HG02588 (cell line): ENCODE results near the gene VWA3A.
"Not testable (repeated sequence)": the region's sequence is repeated elsewhere in the genome, so short reads cannot be mapped to it uniquely, and the experiment has no call there.

Experiments
- ATAC-seq: cut with Tn5 transposase; IDR thresholded peaks from one replicate; pipeline ENCODE4 v1.9.1; 2021; ENCODE audit warnings: mild to moderate bottlenecking, moderate library complexity; ENCODE audit not compliant: unreplicated experiment

Gene VWA3A

GRCh38 chr16:22128537-22128936 is 36.2 kb downstream of the VWA3A start:
- not testable (repeated sequence) for ATAC-seq

GRCh38 chr16:22130528-22130927 is 38.2 kb downstream of the VWA3A start:
- ATAC-seq, result no peak

- ATAC-seq, result no peak
Measured at GRCh38 chr16:22132801-22133200, 40.5 kb downstream of the VWA3A start.

- ATAC-seq, result no peak
Measured at GRCh38 chr16:22138482-22138881, 46.1 kb downstream of the VWA3A start.

- no peak for ATAC-seq
Measured at GRCh38 chr16:22139008-22139407, 46.7 kb downstream of the VWA3A start.

GRCh38 chr16:22139732-22140131 is 47.4 kb downstream of the VWA3A start:
- ATAC-seq, result no peak

GRCh38 chr16:22141767-22142166 is 49.4 kb downstream of the VWA3A start:
- ATAC-seq, result no peak

- no peak for ATAC-seq
Measured at GRCh38 chr16:22144520-22144919, 52.2 kb downstream of the VWA3A start.

GRCh38 chr16:22147853-22148252 is 55.5 kb downstream of the VWA3A start:
- ATAC-seq, result no peak

GRCh38 chr16:22151246-22151998 is 59.1 kb downstream of the VWA3A start:
- no peak for ATAC-seq

GRCh38 chr16:22152316-22152715 is 60.0 kb downstream of the VWA3A start:
- no peak for ATAC-seq

GRCh38 chr16:22153078-22153477 is 60.7 kb downstream of the VWA3A start:
- ATAC-seq, result not testable (repeated sequence)

GRCh38 chr16:22161401-22161800 is 69.1 kb downstream of the VWA3A start:
- ATAC-seq, result no peak

GRCh38 chr16:22161999-22162655 is 69.8 kb downstream of the VWA3A start, which contains the start of gene SDR42E2:
TSS of gene SDR42E2 (plus strand) at chr16:22162506. CDS start at chr16:22165583, 3,077 bp downstream.
- ATAC-seq, result no peak

- no peak for ATAC-seq
Measured at GRCh38 chr16:22162656-22163009, 70.3 kb downstream of the VWA3A start.

GRCh38 chr16:22163806-22164205 is 71.5 kb downstream of the VWA3A start:
- ATAC-seq, result no peak

- no peak for ATAC-seq
Measured at GRCh38 chr16:22164482-22164881, 72.1 kb downstream of the VWA3A start.

- no peak for ATAC-seq
Measured at GRCh38 chr16:22165508-22166285, 73.4 kb downstream of the VWA3A start.

GRCh38 chr16:22171953-22172352 is 79.6 kb downstream of the VWA3A start:
- ATAC-seq, result no peak

- not testable (repeated sequence) for ATAC-seq
Measured at GRCh38 chr16:22172642-22173041, 80.3 kb downstream of the VWA3A start.

GRCh38 chr16:22174642-22175041 is 82.3 kb downstream of the VWA3A start:
- no peak for ATAC-seq
